ENCODE measurements around the gene PTCHD1. TPM values are rescaled to one million over a fixed set of nuclear protein-coding genes. Genes with fewer than 3 reads are reported as not detected.

Gene PTCHD1
- total RNA-seq, 1 experiment from 2014 or later, result not detected

DNA sequence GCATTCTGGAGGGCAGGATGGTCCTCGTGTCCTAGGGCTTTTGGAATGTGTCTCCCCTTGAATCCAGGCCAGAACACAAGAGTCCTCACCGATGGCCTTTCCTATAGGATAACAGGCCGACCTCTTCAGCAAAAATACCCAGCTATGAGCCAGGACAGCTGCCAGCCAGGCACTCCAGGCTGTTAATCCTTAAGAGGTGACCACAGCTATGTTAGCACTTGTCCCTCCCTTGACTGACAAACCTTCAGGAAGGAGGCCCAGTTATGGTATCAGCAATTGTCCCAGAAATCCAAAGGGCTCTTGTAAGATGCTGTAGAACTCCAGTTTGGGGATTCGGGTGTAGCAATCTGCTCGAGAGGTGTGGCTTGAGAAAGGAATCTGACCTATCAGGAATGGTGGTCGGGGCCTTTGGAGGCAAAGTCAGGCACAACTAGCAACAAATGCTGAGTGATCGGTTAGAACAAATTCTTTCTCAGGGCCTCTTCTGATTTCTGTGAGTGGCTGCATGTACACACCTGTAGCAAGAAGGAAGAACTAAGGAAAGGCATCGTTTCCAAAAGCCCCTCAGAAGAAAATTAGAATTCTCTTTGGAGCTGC, 54.6 kb downstream of the PTCHD1 start:
- peak; percentile 32 for DNase-seq (ENCODE audit: low spot score)
- in situ Hi-C loops (cut with HindIII; ENCODE audit: low sequenced_read_pairs), result no loop called here

DNA sequence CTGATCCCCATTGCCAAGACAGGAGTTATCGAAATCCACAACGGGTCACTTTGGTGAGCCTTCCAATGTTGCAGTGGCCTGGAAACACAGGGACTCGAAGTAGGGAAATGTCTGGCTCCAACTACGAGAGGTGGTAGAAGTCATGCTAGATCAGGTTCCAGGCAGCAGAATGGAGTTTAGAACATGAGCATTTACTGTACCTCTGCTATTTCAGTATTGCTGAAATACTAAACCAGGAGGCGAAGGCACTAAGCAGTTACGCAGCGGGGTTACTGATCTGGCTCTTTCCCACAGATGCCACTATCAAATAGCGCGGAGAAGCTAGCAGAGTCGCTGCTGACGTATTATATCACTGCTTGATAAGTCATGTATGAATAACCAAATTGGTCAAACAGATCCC, 56.3 kb downstream of the PTCHD1 start:
- in situ Hi-C loops (cut with HindIII; ENCODE audit: low sequenced_read_pairs), result no loop called here
- DNase-seq (ENCODE audit: low spot score), result no peak

DNA sequence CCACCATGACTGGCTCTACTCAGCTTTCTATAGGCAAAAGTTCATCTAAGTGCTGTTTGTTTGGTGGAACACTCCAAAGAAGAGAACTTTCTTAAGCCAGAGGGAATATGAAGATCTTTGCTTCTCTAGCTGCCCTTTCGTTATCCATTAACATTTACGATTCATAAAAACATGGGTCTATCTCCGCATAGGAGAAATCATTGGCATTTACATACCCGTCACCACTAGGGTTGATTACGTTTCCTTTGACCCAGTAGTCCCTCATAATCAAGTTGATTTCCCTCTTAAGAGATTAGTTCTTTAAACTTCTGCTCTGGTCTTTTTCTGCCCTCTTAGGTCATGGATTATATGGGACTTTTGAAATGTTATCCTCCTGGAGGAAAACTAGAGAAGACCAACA, 57.5 kb downstream of the PTCHD1 start:
- no peak for DNase-seq (ENCODE audit: low spot score)
- in situ Hi-C loops (cut with HindIII; ENCODE audit: low sequenced_read_pairs), result no loop called here

DNA sequence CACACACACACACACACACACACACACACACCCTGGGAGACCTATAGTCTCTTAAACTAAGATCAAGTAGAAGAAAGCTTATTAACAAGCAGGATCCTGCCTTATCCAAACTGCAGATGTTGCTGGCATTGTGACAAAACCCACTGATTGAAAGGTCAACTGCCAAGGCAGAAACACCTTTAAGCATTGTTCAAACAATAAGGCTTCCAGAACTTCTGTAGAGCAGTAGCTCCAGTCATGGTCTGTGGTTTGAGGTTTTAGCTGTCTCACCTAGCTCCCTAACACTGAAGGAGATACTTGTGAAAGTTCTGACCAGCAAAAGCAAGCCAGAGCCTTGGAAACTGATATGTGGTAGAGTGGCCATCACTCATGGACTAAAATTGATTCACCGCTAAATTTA, 59.8 kb downstream of the PTCHD1 start:
- no peak for DNase-seq (ENCODE audit: low spot score)
- in situ Hi-C loops (cut with HindIII; ENCODE audit: low sequenced_read_pairs), result no loop called here

DNA sequence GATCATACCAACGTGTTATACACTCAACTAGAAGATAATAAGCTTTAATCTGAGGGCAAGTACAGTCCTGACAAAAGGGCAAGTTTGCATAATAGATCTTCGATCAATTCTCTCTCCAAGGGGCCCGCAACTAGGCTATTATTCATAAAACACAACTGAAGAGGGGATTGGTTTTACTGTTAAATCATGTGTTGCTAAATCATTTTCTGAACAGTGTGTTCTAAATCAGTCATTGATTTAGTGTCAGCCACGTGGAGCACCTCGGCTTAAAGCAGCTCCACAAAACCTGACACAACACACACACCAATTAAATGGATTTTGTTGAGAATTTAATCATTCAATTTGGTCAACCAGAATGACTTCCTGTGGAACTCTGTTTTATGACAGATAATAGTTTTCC, 61.6 kb downstream of the PTCHD1 start:
- DNase-seq (ENCODE audit: low spot score), result no peak
- in situ Hi-C loops (cut with HindIII; ENCODE audit: low sequenced_read_pairs), result no loop called here

DNA sequence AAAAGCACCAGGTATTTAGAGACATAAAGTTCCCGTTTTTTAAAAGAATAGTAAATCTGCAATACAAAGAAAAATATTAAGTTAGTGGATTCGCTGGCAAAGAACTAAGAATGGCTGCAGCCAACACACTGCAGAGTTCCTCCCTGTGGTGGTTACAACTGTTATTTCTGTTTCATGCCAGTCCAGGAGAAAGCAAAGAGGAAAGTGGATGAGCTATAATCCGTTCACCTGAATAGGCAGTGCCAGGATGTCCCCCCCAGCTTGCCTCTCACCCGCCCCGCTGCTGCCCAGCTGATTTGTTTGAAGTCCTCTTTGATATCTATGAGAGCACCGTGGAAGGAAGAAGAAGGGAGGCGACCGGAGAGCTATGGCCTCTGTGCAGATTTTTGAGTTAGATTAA, 63.9 kb downstream of the PTCHD1 start:
- peak; percentile 79 for DNase-seq (ENCODE audit: low spot score)
- in situ Hi-C loops (cut with HindIII; ENCODE audit: low sequenced_read_pairs), result no loop called here

DNA sequence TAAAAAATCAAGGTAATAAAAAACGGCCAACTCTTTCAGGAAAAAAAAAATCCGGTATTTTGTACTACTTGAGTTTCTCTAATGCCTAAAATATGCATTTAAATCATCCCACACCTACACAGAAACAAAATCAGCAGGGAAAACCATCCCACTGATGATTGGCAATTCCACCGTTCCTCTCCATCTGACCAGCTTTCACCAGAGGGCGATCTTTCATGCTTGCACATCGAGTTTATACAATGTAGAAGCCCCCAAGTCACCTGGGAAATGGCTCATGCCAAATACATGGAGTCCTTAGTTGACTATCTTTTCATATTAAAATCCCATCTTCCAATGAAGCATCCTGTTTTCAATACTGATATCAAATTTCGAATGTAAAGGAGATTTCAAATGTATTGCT, 69.2 kb downstream of the PTCHD1 start:
- in situ Hi-C loops (cut with HindIII; ENCODE audit: low sequenced_read_pairs), result no loop called here
- DNase-seq (ENCODE audit: low spot score), result no peak

DNA sequence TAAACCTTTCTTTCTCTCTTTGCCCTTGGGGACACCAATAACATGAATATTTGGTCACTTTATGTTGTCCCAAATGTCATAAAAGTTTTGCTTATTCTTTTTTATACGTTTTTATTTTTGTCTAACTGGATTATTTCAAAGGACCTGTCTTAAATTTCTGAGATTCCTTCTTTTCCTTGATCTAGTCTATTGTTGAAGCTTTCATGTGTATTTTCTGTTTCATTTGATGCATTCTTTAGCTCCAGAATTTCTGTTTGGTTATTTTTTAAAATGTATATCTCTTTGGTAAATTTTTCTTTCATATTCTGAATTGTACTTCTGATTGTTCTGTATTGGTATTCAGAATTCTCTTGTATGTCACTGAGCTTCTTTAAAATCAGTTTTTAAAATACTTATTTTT, 88.3 kb downstream of the PTCHD1 start:
- no peak for DNase-seq (ENCODE audit: low spot score)
- in situ Hi-C loops (cut with HindIII; ENCODE audit: low sequenced_read_pairs), result no loop called here

DNA sequence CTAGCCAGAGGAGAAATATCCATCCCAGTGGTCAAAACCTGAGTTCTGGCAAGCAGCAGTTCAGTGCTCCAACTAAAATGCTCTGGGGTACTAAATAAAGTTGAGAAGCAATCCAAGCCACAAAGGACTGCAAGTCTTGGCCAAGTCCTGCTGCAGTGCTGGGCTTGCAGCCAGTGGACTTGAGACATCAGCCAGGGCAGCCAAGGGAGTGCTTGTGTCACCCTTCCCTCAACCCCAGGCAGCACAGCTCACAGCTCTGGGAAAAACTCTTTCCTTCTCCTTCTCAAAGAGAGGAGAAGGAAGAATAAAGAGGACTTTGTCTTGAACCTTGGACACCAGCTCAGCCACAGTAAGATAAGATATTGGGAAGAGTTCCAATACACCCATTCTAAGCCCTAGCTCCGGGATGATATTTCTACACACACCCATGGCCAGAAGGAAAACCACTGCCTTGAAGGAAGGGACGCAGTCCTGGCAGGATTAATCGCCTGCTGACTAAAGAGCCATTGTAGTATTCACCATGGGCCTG, 99.8 kb downstream of the PTCHD1 start:
- in situ Hi-C loops (cut with HindIII; ENCODE audit: low sequenced_read_pairs), result no loop called here
- peak; percentile 59 for DNase-seq (ENCODE audit: low spot score)

DNA sequence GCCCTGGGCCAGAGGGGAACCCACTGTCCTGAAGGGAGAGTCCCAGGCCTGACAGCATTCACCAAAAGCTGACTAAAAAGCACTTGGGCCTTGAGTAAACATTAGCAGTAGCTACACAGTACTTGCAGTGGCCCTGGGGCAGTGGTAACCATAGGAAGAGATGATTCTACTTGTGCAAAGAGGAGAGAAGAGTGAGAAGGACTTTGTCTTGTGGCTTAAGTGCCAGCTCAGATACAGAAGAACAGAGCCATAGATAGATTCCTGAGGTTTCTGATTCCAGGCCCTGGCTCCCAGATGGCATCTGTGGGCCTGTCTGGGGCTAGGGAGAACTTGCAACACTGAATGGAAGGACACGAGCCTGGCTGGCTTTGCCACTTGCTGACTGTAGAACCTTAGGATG, 100.5 kb downstream of the PTCHD1 start:
- DNase-seq (ENCODE audit: low spot score), result no peak
- in situ Hi-C loops (cut with HindIII; ENCODE audit: low sequenced_read_pairs), result no loop called here

DNA sequence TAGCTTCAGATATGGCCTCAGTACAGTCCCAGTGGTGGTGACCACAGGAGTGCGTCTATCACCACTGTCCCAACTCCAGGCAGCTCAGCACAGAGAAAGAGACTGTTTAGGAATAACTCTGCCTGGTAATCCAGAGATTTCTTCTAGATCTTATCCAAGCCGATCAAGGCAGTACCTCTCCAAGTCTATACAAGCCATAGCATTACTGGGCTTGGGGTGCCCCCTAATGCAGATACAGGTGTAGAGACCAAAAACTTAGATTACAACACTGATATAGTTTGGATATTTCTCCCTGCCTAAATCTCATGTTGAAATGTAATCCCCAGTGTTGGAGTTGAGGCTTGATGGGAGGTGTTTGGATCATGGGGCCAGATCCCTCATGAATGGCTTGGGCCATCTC, 100.9 kb downstream of the PTCHD1 start:
- in situ Hi-C loops (cut with HindIII; ENCODE audit: low sequenced_read_pairs), result no loop called here
- DNase-seq (ENCODE audit: low spot score), result peak; percentile 68

DNA sequence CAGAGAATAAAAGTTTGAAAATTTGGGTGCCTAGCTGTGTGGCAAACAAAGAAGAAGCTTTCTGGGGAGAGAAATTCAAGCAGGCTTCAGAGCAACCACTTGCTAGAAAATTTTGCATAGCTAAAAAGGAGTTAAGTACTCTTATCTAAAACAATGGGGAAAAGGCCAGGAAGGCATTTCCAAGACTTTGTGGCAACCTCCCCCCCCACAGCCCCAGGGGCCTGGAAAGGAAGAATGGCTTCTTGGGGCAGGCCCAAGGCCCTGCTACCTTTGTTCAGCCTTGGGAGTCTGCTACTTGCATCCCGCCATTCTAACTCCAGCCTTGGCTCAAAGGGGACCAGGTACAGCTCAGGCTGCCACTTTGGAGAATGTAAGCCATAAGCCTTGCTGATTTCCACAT, 102.2 kb downstream of the PTCHD1 start:
- in situ Hi-C loops (cut with HindIII; ENCODE audit: low sequenced_read_pairs), result no loop called here
- no peak for DNase-seq (ENCODE audit: low spot score)

DNA sequence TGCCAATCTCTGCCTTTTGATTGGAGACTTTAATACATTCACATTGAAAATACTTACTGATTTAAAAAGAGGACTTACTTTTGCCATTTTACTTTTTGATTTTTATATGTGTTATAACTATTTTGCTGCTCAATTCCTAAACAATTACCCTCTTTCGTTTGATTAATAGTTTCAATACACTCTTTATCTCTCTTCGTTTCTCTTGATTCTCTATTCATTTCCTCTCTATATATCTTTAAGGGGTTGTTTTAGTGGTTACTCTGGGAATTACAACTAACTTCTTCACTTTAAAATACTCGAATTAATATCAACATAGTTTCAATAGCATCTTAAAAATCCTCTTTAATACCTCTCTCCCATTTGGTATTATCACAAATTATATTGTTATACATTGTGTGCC, 116.6 kb downstream of the PTCHD1 start:
- in situ Hi-C loops (cut with HindIII; ENCODE audit: low sequenced_read_pairs), result no loop called here

More for the DNA sequence above, 116.6 kb downstream of the PTCHD1 start:
- no peak for DNase-seq (ENCODE audit: low spot score)

Data from G401 (cell line).